GM12878 (cell line): ENCODE data around the gene SOX9. TPM values are rescaled to one million over a fixed set of nuclear protein-coding genes. Genes with fewer than 3 reads are reported as not detected.

Experiments used
- ATAC-seq: fragments of 200-7000 bp; cut with Tn5 transposase; 3 replicates; pipeline ENCODE4 v1.9.1; 2020; ENCODE audit warnings: mild to moderate bottlenecking, moderate library complexity
- BruUV-seq: library from RNA; stranded (reverse); fragments of 400-500 nt; replicated peaks from 2 replicates; lab custom pipeline; 2021; lab: Mats Ljungman, UMichigan
- CTCF ChIA-PET: fragments of 300-600 bp; sonication (Branson Sonifier 250); formaldehyde crosslinking; extraction: SDS; loops from one replicate; lab custom pipeline; 2021; ENCODE audit warnings: inconsistent platforms; lab: Yijun Ruan, JAX
- POLR2A ChIA-PET: fragments of 350-600 bp; formaldehyde crosslinking; extraction: SDS; loops from one replicate; lab custom pipeline; 2021; ENCODE audit warnings: inconsistent platforms; lab: Charles Lee
- RAD21 ChIA-PET: fragments of 300-600 bp; sonication (Branson Sonifier 250); formaldehyde crosslinking; loops from one replicate; lab custom pipeline; 2023; ENCODE audit warnings: antibody characterized with exemption; ENCODE audit not compliant: unreplicated experiment; lab: Charles Lee
- SMC1A ChIA-PET: fragments of 300-600 bp; sonication (Branson Sonifier 250); formaldehyde crosslinking; loops from one replicate; lab custom pipeline; 2023; ENCODE audit not compliant: unreplicated experiment, uncharacterized antibody; lab: Charles Lee
- DNase-seq: peaks from one replicate; pipeline ENCODE4 v3.0.0-alpha.2; 2011; ENCODE audit warnings: low read depth, low spot score
- FAIRE-seq: peaks from 3 replicates; lab custom pipeline; 2011; peaks lifted over from hg19 to GRCh38; lab: Jason Lieb, UNC
- H2AFZ ChIP-seq: 2 replicates; pipeline ENCODE4 v1.6.0; 2011; ENCODE audit warnings: low read depth, low read length, control low read depth; ENCODE audit not compliant: control insufficient read depth
- H3K27ac ChIP-seq: 2 replicates; pipeline ENCODE4 v1.5.1; 2011; ENCODE audit warnings: control low read depth; ENCODE audit not compliant: control insufficient read depth, insufficient read depth
- H3K27me3 ChIP-seq, 2 experiments: replicated peaks in 1 of 2; 2 replicates each; pipeline versions ENCODE4 v1.6.0 to v1.6.1; 2011; ENCODE audit warnings: low read length in 1 of 2; ENCODE audit not compliant: control insufficient read depth in 2 of 2, insufficient read depth in 2 of 2
- H3K36me3 ChIP-seq, 2 experiments: 2 replicates each; pipeline ENCODE4 v1.5.1; 2011; ENCODE audit warnings: low read length in 1 of 2; ENCODE audit not compliant: control insufficient read depth in 2 of 2, insufficient read depth in 2 of 2
- H3K4me1 ChIP-seq: 2 replicates; pipeline ENCODE4 v1.6.1; 2011; ENCODE audit warnings: mild to moderate bottlenecking, low read length, moderate library complexity, mixed read lengths; ENCODE audit not compliant: control insufficient read depth, insufficient read depth
- H3K4me2 ChIP-seq: 2 replicates; pipeline ENCODE4 v1.6.0; 2011; ENCODE audit warnings: control low read depth; ENCODE audit not compliant: control insufficient read depth, insufficient read depth
- H3K4me3 ChIP-seq: fragments of 200-600 bp; sonication (generic); 2 replicates; pipeline ENCODE4 v1.5.1; 2016
- H3K79me2 ChIP-seq: 2 replicates; pipeline ENCODE4 v1.6.0; 2011; ENCODE audit warnings: low read length; ENCODE audit not compliant: control insufficient read depth, insufficient read depth
- H3K9ac ChIP-seq: 2 replicates; pipeline ENCODE4 v1.8.0; 2011; ENCODE audit warnings: low read length, control low read depth, mixed read lengths; ENCODE audit not compliant: control insufficient read depth, insufficient read depth
- H3K9me3 ChIP-seq: replicated peaks from 3 replicates; pipeline ENCODE4 v1.5.1; 2011; ENCODE audit warnings: mild to moderate bottlenecking, low read length; ENCODE audit not compliant: control insufficient read depth, insufficient read depth
- H4K20me1 ChIP-seq: 2 replicates; pipeline ENCODE4 v1.6.0; 2011; ENCODE audit not compliant: control insufficient read depth, insufficient read depth
- ASH2L ChIP-seq: fragments of 300-600, 200-600 bp; sonication (generic); IDR thresholded peaks from 2 replicates; pipeline ENCODE4 v1.6.1; 2017; ENCODE audit warnings: low read depth, mild to moderate bottlenecking, borderline replicate concordance
- BCL11A ChIP-seq: IDR thresholded peaks from 2 replicates; pipeline ENCODE4 v1.6.1; 2011; ENCODE audit warnings: low read depth, low read length
- CREM ChIP-seq: IDR thresholded peaks from 2 replicates; pipeline ENCODE4 v1.6.1; 2014; ENCODE audit warnings: antibody characterized with exemption, low read depth
- EGR1 ChIP-seq, 2 experiments: IDR thresholded peaks; 1 replicate in 1 of 2; 2 replicates in 1 of 2; pipeline ENCODE4 v1.6.1; 2011 to 2012; ENCODE audit warnings: low read depth in 2 of 2, low read length in 2 of 2, borderline replicate concordance in 1 of 2, mild to moderate bottlenecking in 1 of 2, moderate library complexity in 1 of 2
- ETV6 ChIP-seq, 2 experiments: fragments of 450-650 bp in 1 of 2; IDR thresholded peaks in 1 of 2; conservative IDR thresholded peaks in 1 of 2; 2 replicates each; pipeline ENCODE4 v1.6.1; 2014; ENCODE audit warnings: antibody characterized with exemption in 1 of 2, borderline replicate concordance in 1 of 2, low read depth in 1 of 2, mild to moderate bottlenecking in 1 of 2, moderate library complexity in 1 of 2
- EZH2 ChIP-seq: IDR thresholded peaks from 2 replicates; pipeline ENCODE4 v1.6.1; 2012; ENCODE audit warnings: low read depth, mild to moderate bottlenecking, control low read depth, inconsistent platforms, low read length, borderline replicate concordance; ENCODE audit not compliant: control insufficient read depth
- FOS ChIP-seq: IDR thresholded peaks from 3 replicates; pipeline ENCODE4 v1.6.1; 2011; ENCODE audit warnings: borderline replicate concordance; ENCODE audit not compliant: insufficient read length; ENCODE audit errors: extremely low read depth
- HDGF ChIP-seq: fragments of 450-650 bp; IDR thresholded peaks from 2 replicates; pipeline ENCODE4 v1.6.1; 2016; ENCODE audit warnings: antibody characterized with exemption
- MEF2A ChIP-seq: IDR thresholded peaks from 2 replicates; pipeline ENCODE4 v1.6.1; 2011; ENCODE audit warnings: low read depth, mild to moderate bottlenecking, low read length, moderate library complexity; ENCODE audit not compliant: insufficient read depth
- NFIC ChIP-seq: IDR thresholded peaks from 2 replicates; pipeline ENCODE4 v1.6.1; 2012; ENCODE audit warnings: low read depth, mild to moderate bottlenecking, inconsistent platforms, low read length, moderate library complexity
- NFXL1 ChIP-seq: fragments of 450-650 bp; IDR thresholded peaks from 2 replicates; pipeline ENCODE4 v1.6.1; 2017; ENCODE audit warnings: antibody characterized with exemption, mild to moderate bottlenecking, borderline replicate concordance
- NR2C1 ChIP-seq: fragments of 450-650 bp; IDR thresholded peaks from 2 replicates; pipeline ENCODE4 v1.6.1; 2017; ENCODE audit warnings: antibody characterized with exemption, mild to moderate bottlenecking, moderate library complexity
- NR2C2 ChIP-seq: IDR thresholded peaks from 2 replicates; pipeline ENCODE4 v1.6.1; 2011; ENCODE audit warnings: borderline replicate concordance, low read depth; ENCODE audit not compliant: control insufficient read depth, insufficient read length
- PAX5 ChIP-seq: IDR thresholded peaks from 2 replicates; pipeline ENCODE4 v1.6.1; 2011; ENCODE audit warnings: low read depth, low read length, borderline replicate concordance
- PBX3 ChIP-seq: IDR thresholded peaks from 2 replicates; pipeline ENCODE4 v1.6.1; 2011; ENCODE audit warnings: mild to moderate bottlenecking, low read depth, low read length, moderate library complexity; ENCODE audit not compliant: insufficient replicate concordance
- RB1 ChIP-seq: fragments of 450-650 bp; formaldehyde crosslinking; IDR thresholded peaks from 2 replicates; pipeline ENCODE4 v1.6.1; 2017; ENCODE audit warnings: mild to moderate bottlenecking, borderline replicate concordance
- RCOR1 ChIP-seq: conservative IDR thresholded peaks from 2 replicates; pipeline ENCODE4 v1.6.1; 2012; ENCODE audit warnings: low read depth, low read length, improper control_type of control experiment
- SIX5 ChIP-seq: IDR thresholded peaks from 2 replicates; pipeline ENCODE4 v1.6.1; 2011; ENCODE audit warnings: mild to moderate bottlenecking, low read depth, low read length, moderate library complexity; ENCODE audit not compliant: severe bottlenecking
- YY1 ChIP-seq: IDR thresholded peaks from 2 replicates; pipeline ENCODE4 v1.6.1; 2011; ENCODE audit warnings: low read depth, mild to moderate bottlenecking, low read length
- ZNF24 ChIP-seq: fragments of 450-650 bp; IDR thresholded peaks from 2 replicates; pipeline ENCODE4 v1.6.1; 2017; ENCODE audit warnings: antibody characterized with exemption, mild to moderate bottlenecking
- WGBS: methylation state at CpG from one replicate; pipeline ENCODE4 v1.1.6; 2016; ENCODE audit warnings: low lambda C conversion rate; ENCODE audit not compliant: insufficient replicate concordance, insufficient coverage; ENCODE audit errors: missing lambda C conversion rate; 5-methylcytosine and 5-hydroxymethylcytosine counted together
- in situ Hi-C: fragments of 300-500 bp; cut with MboI; formaldehyde crosslinking; loops from 9 replicates; pipeline ENCODE4 v1.14.3; 2018; ENCODE audit warnings: mixed read lengths
- intact Hi-C: fragments of 100-400 bp; cut with micrococcal nuclease; formaldehyde crosslinking; loops from one replicate; pipeline ENCODE4 v1.14.2; 2022; ENCODE audit not compliant: unreplicated experiment
- polyA plus RNA-seq, 11 experiments: library from polyadenylated mRNA; depleted of rRNA in 4 of 11; unstranded in 6 of 11; stranded (reverse) in 5 of 11; fragments of >200 nt; fragmentation: Nextera tagmentation in 4 of 11; fragmentation: Illumina TruSeq in 1 of 11; extraction: Ambion mirVana in 4 of 11; extraction: Trizol in 1 of 11; gene quantifications; 1 replicate in 1 of 11; 2 replicates in 10 of 11; pipeline versions ENCODE4 v1.2.1 to v1.2.3, GENCODE V29; 2011 to 2016; ENCODE audit warnings: inconsistent platforms in 2 of 11, missing spikeins in 2 of 11, low read depth in 1 of 11
- total RNA-seq, 4 experiments: library from RNA; depleted of rRNA in 3 of 4; stranded (reverse); fragments of >200 nt in 3 of 4; fragmentation: Illumina TruSeq in 1 of 4; extraction: Trizol in 1 of 4; gene quantifications; 2 replicates each; pipeline versions ENCODE4 v1.2.1 to v1.2.3, GENCODE V29; 2013 to 2021

The SOX9 gene
- total and polyA plus RNA-seq, 10 of the 15 experiments (the other 5 are each of a cell fraction or from before 2014, with no cell fraction given), result 1.2 to 19.0 (median 5.5) TPM

DNA sequence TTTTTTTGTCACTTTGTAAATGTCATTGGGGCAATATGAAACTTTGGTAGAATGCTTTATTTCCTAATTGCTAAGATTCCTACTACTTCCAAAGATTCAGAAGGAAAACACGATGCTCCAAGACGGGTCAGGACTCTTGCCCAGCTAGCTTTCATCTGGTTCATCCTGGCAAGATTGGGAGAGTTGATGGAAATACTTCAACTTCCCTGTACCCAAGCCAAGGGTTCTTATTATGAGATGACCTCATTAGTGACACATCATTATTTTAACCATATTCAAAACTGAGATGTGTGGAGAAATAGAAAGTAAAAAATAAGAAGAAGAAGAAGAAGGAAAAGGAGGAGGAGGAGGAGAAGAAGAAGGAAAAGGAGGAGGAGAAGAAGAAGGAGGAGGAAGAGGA, 25.6 kb downstream of the SOX9 start:
- H3K9ac ChIP-seq, result no peak overlapping the region
- BruUV-seq, result no TSS peak
- in situ Hi-C loops (no loop called here), intact Hi-C loops (no loop called here)
- POLR2A ChIA-PET, result no interaction called here
- CTCF ChIA-PET, result no interaction called here
- no peaks in the 10 kb centered on the region for H3K36me3 ChIP-seq
- SMC1A ChIA-PET, result no interaction called here
- H3K79me2 ChIP-seq, result no peaks in the 10 kb centered on the region
- H3K27ac ChIP-seq, result no peak overlapping the region
- no peak overlapping the region for H3K4me3 ChIP-seq
- no peak for TF ChIP-seq EGR1 (IDR thresholded peaks at IDR 0.05; ENCODE audit: borderline replicate concordance in 1 of 2, low read depth in 2 of 2, low read length in 2 of 2)
- TF ChIP-seq RCOR1, result no peak
- no peak for TF ChIP-seq SIX5
- TF ChIP-seq ASH2L, result no peak
- TF ChIP-seq ZNF24, result no peak
- TF ChIP-seq PBX3, result no peak
- no peak for TF ChIP-seq YY1
- no peak for TF ChIP-seq BCL11A
- TF ChIP-seq MEF2A, result no peak
- no peak for TF ChIP-seq NFIC
- TF ChIP-seq ETV6 (conservative IDR thresholded peaks at IDR 0.05 in 1 of 2, IDR thresholded peaks at IDR 0.05 in 1 of 2; ENCODE audit: borderline replicate concordance in 1 of 2, low read depth in 1 of 2), result no peak
- TF ChIP-seq RB1, result no peak
- TF ChIP-seq PAX5, result no peak
- TF ChIP-seq CREM, result no peak
- TF ChIP-seq EZH2, result no peak
- no peak for TF ChIP-seq NFXL1
- TF ChIP-seq NR2C1, result no peak
- TF ChIP-seq FOS, result no peak
- no peak for TF ChIP-seq HDGF
- TF ChIP-seq NR2C2, result no peak
- WGBS, result 3% methylated on average over 2 of the region's 2 CpGs
- FAIRE-seq, result no peak
- no peak for ATAC-seq
- no peaks in the 10 kb centered on the region for H3K9me3 ChIP-seq
- RAD21 ChIA-PET, result no interaction called here
- no peaks in the 10 kb centered on the region for H3K27me3 ChIP-seq
- DNase-seq, result no peak
- H4K20me1 ChIP-seq, result no peaks in the 10 kb centered on the region
- no peak overlapping the region for H3K4me2 ChIP-seq
- no peak overlapping the region for H2AFZ ChIP-seq
- no peaks in the 10 kb centered on the region for H3K4me1 ChIP-seq
